ENCODE measurements around the gene FAHD1.

FAHD1 gene

DNA sequence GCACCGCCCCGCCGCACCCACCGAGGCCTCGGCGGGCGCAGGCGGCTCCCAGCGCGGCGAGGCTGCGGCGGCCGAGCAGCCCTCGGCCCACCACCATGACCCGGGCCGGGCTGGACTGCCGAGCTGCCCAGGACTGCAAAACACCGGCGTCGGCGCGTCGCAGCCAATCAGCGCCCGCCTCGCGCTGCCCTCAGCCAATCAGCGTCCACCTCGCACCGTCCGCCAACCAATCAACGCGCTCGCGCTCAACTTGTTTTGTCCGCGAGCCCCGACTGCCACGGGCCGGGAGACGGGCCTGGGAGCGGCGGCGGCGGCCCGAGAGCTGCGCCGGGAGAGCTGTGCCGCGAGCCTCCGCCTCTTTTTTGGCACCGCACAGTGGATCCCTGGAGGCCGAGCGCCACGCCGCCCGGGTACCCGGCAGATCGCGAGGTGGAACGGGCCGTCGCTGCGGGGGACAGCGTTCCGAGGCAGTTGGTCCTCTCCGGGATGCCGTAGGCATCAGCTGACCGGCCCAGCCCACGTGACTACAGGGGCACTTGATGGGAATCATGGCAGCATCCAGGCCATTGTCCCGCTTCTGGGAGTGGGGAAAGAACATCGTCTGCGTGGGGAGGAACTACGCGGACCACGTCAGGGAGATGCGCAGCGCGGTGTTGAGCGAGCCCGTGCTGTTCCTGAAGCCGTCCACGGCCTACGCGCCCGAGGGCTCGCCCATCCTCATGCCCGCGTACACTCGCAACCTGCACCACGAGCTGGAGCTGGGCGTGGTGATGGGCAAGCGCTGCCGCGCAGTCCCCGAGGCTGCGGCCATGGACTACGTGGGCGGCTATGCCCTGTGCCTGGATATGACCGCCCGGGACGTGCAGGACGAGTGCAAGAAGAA lies at the start of gene FAHD1, which contains the start of gene HAGH:
Gene FAHD1, plus strand, starts transcription at position 516 of the 883 bp plus-strand sequence. Its CDS starts 33 bp downstream, at position 549.
Gene HAGH, minus strand, starts transcription at position 135 of the 883 bp plus-strand sequence. Its CDS starts 38 bp downstream, at position 97.
- peak; percentile 44 for DNase-seq

DNA sequence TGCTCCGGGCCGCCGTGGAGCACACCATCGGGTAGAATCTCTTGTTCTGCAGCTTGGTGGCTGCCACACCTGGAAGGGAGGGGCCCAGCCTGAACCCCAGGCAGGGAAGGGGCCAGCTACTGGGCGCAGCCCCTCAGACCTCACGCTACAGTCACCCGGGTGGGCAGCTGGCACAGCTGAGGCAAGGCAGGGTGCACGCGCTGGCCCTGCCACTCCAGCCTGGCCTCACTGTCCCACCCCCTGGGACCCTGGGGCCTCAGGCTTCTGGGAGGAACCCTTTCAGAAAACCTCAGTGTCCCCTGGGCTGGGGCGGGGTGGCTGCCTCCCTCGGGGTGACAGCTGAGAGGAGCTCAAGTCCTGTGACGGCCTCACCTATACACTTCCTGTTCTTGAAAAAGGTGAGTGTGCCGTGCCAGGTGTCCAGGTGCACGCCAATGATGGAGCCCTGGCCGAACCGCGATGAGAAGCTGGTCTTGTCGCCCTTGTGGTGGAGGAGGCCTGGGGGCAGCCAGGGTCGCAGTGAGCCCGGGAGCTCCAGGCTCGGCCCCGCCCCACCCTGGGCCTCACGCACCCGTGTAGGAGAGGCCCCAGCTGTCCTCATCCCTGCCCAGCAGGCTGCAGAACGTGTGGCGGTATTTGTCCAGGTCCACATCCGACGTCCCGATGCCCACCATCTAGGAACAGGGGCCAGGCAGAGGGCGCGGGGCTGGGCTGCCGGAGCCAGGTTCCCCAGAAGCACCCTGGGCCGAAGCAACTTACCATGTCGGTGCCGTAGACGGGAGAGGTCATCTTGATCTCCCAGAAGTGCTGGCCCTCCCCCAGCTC lies 49.4 kb upstream of the FAHD1 start:
- DNase-seq = no peak

DNA sequence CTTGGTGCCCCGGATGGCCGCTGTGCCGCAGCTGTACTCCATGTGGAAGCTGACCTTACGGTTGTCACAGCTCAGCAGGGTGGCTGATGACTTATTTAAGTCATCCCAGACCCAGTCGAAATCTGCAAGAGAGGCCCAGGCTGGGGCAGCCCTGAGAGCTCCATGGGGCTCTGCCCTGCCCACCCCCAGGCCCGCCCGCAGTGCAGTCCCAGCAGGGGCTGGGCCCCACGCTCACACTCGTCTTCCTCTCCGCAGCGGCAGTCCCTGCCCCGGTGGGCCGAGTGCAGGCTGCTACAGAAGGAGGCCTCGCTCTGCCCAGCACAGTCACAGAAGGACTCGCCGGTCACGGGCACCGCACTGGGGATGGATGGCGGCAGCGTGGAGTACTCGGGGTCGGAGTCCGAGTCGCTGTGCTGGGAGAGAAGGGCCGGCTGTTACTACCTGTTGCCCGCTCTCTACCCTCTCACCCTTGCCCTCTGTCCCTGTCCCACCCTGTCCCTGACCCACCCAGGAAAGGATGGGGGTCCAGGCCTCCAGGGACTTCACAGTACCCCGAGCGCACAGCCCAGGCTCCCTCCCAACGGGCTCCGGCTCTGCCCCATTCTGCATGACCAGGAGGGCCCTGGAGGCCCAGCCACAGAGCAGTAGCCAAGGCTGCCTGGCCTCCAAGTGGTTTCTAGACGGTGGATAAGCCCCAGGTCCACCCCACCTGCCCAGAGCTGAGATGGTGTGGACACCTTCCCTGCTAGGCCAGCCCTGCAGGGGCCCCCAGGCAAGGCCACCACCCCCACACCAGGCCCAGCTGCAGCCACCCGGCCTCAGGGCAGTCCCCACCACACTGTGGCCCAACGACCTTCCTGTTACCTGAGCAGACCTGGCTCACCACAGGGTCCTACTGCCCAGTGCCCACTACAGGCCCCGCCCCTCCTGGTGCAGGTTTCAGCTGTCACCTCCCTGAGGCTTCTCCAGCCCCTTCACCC lies 48.5 kb upstream of the FAHD1 start:
- DNase-seq = no peak

DNA sequence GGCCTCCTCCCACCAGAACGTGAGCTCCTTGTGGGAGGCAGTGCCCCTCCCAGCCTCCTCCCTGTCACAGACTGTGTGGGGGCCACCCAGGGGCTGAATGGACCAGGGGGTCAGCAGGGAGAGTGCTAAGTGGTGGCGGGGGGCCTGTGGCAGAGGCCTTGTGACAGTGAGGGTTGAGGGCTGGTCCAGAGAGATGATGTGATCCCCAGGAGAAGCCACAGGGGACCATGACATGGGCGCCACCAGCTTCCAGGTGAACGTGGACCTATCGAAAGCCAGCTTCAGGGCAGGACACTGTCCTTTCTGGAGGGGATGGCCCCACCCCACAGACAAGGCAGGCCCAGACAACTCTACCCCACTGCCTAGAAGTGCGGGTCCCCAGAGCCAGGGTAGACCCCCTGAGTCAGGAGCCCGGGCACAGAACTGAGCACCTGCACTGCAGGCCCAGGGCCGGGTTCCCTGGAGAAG lies 47.7 kb upstream of the FAHD1 start:
- no peak for DNase-seq

GRCh38 chr16:1779741-1780676 lies 47.0 kb upstream of the FAHD1 start:
- no peak for DNase-seq

GRCh38 chr16:1780677-1781072 lies 46.3 kb upstream of the FAHD1 start:
- no peak for DNase-seq

DNA sequence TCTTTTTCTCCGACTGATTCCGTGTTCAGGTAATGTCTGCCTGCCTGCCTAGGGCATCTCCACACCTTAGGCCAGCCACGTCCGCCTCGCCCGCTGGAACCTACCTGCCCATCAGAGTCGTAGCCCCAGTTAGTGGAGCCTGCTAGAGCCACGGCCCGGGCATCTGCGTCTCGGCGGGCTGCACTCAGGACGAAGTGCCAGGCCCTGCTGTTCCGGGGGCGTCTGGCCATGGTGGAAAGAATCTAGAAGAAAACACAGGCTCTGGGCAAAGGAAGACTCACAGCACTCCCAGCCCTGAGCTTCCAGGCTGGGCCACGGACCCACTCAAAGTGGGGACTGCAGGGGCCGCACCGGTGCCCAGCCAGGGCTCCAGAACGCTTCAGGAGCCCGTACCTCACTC lies 45.8 kb upstream of the FAHD1 start:
- no peak for DNase-seq

GRCh38 chr16:1781758-1782407 lies 45.1 kb upstream of the FAHD1 start:
- no peak for DNase-seq

DNA sequence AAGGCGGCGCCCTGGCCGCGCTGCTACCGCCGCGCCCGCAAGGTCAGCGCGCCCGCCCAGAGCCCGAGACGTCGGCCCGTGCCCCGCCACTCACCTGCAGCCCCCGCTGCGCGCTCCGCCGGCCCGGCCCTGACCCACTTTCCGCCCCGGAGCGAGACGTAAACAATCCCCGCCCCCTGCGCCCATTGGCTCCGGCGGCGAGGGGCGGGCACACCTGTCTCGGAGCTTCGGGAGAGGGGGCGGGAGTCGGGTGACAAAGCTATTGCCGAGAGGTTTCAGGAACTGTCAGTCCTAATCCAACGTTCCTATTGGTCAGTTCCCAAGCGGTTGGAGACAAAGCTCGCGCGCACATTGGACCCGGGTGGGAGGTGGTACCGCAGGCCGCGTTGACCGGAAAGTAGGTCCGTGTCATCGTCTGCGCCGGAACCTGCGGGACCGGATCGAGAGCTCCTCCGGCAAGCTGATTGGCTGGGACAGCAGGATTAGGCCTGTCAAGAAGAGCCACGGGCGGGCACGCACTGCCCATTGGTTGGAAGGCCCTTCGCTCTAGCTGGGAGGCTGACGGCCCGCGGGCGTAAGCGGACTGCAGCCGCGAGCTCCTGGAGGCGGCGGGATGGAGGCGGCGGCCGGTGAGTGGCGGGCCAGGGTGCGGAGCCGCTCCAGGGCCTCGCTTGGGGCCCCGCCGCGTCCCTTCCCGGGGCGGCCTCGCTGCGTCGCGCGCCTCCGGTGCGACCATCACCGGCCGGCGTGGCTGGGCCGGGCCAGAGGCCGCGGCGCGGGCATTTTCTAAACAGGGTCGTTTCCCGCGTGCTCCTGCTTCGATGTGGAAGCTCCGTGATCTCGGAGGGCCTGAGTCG lies 44.4 kb upstream of the FAHD1 start, which contains the start of the genes NUBP2 and SPSB3:
Gene NUBP2, plus strand, starts transcription at position 553 of the 857 bp plus-strand sequence. Its CDS starts 61 bp downstream, at position 614.
Gene SPSB3, minus strand, starts transcription at position 164 of the 857 bp plus-strand sequence. CDS start 1,088 bp downstream, outside the sequence.
- DNase-seq = peak; percentile 97

- DNase-seq = no peak
These were observed 41.8 kb upstream of the FAHD1 start for GRCh38 chr16:1784977-1785845.

DNA sequence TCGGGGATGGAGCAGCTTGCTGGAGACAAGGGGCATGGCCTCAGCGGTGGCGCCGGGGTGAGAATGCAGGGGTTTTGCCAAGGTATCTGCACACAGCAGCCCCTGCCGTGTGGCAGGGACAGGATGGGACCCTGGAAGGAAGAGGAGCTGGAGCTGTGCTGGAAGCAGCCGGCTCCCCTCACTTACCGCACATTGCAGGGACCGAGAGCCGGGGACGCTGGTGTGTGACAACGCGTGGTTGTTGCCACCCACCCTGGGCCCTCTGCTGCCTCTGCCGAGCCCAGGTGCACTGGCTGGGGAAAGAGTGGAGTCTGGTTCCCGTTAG lies 41.2 kb upstream of the FAHD1 start:
- DNase-seq = no peak

- no peak for DNase-seq
These were observed 40.6 kb upstream of the FAHD1 start for GRCh38 chr16:1786242-1787055.

DNA sequence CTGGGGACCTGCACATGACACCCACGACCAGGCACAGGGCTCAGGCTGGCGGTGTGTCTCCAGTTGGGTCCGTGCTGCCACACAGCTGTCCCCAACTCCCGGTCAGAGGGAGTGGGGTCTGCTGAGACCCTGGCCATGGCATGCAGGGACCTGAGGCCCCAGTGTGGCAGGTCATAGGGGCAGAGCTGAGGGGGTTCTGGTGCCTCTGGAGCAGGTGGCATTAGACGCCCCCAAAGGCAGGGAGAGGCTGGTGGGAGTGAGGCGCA lies 40.0 kb upstream of the FAHD1 start:
- DNase-seq = no peak

- DNase-seq = no peak
These were observed 39.5 kb upstream of the FAHD1 start for GRCh38 chr16:1787322-1788094.

- DNase-seq = no peak
These were observed 38.8 kb upstream of the FAHD1 start for GRCh38 chr16:1788095-1788707.

- DNase-seq = no peak
These were observed 38.3 kb upstream of the FAHD1 start for GRCh38 chr16:1788708-1789100.

GRCh38 chr16:1789643-1790045 lies 37.4 kb upstream of the FAHD1 start:
- no peak for DNase-seq
